NT2/D1 (cell line): ENCODE data around the gene TMED7.

Source experiments
- YY1 ChIP-seq: IDR thresholded peaks from 2 replicates; pipeline ENCODE4 v1.6.1; 2011; ENCODE audit not compliant: insufficient read length, insufficient read depth
- ZNF274 ChIP-seq: IDR thresholded peaks from 2 replicates; pipeline ENCODE4 v1.6.1; 2011; ENCODE audit warnings: mild to moderate bottlenecking, low read depth, low read length

- TF ChIP-seq YY1 (no peak), ZNF274 (no peak)
These were observed 25.1 kb downstream of the TMED7 start for GRCh38 chr5:115600766-115601165.
